SJCRH30 (cell line): ENCODE data around the gene ARHGAP23. TPM values are rescaled to one million over a fixed set of nuclear protein-coding genes. Genes with fewer than 3 reads are reported as not detected.
"Not testable (repeated sequence)": the region's sequence is repeated elsewhere in the genome, so short reads cannot be mapped to it uniquely, and the experiment has no call there.

Source experiments
- DNase-seq, 2 experiments: peaks; one replicate each; pipeline ENCODE4 v3.0.0-alpha.2; 2015 to 2020
- H3K27ac ChIP-seq: fragments of 250-450 bp; sonication (Bioruptor Pico); 2 replicates; pipeline ENCODE4 v1.5.1; 2020; ENCODE audit warnings: mild to moderate bottlenecking, moderate library complexity
- H3K27me3 ChIP-seq: fragments of 250-450 bp; sonication (Bioruptor Pico); 2 replicates; pipeline ENCODE4 v1.5.1; 2020; ENCODE audit warnings: mild to moderate bottlenecking, moderate library complexity
- H3K36me3 ChIP-seq: fragments of 250-450 bp; sonication (Bioruptor Pico); 2 replicates; pipeline ENCODE4 v1.5.1; 2020; ENCODE audit warnings: mild to moderate bottlenecking, moderate library complexity
- H3K4me1 ChIP-seq: fragments of 250-450 bp; sonication (Bioruptor Pico); 2 replicates; pipeline ENCODE4 v1.5.1; 2020; ENCODE audit warnings: mild to moderate bottlenecking, moderate library complexity
- H3K4me3 ChIP-seq: fragments of 250-450 bp; sonication (Bioruptor Pico); 2 replicates; pipeline ENCODE4 v1.5.1; 2020; ENCODE audit warnings: mild to moderate bottlenecking, moderate library complexity
- H3K9me3 ChIP-seq: fragments of 250-450 bp; sonication (Bioruptor Pico); replicated peaks from 2 replicates; pipeline ENCODE4 v1.5.1; 2020; ENCODE audit warnings: mild to moderate bottlenecking, moderate library complexity
- total RNA-seq: library from RNA; depleted of rRNA; stranded (reverse); fragments of >200 nt; shearing (Covaris generic); gene quantifications from 2 replicates; pipeline ENCODE4 v1.2.3, GENCODE V29; 2014

Gene ARHGAP23
- total RNA-seq, 1 experiment from 2014 or later, result 35.7 TPM

DNA sequence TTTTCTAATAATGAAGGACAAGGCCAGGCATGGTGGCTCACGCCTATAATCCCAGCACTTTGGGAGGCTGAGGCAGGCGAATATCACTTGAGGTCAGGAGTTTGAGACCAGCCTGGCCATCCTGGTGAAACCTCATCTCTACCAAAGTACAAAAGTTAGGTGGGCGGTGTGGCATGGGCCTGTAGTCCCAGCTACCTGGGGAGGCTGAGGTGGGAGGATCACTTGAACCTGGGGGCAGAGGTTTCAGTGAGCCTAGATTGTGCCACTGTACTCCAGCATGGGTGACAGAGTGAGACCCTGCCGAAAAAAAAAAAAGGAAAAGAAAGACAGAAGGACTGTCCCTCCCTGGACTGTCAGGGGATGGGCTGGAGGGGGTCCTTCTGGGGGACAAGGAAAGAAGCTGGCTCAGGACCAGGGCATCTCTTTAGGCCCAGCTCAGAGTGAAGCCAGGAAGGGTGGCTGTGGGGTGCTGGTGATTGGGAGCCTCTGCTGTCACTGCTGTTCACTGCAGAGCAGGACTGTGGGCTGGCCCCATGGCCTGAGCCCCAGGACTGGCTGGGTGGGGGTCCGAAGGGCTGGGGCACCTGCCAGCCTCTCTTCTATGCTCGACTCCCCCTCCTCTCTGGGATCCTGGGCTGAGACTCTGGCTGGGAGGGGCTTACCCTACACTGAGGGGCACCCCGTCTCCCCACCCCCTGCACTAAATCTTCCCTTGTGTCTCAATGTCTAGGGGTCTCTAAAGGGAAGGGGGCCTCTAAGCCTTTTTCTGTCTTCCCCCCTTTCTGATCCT is 909 bp upstream of the ARHGAP23 start:
- Histone ChIP-seq H3K4me1 (peaks cover 6% of the 10 kb centered on the region), H3K27ac (no peak overlapping the region)

DNA sequence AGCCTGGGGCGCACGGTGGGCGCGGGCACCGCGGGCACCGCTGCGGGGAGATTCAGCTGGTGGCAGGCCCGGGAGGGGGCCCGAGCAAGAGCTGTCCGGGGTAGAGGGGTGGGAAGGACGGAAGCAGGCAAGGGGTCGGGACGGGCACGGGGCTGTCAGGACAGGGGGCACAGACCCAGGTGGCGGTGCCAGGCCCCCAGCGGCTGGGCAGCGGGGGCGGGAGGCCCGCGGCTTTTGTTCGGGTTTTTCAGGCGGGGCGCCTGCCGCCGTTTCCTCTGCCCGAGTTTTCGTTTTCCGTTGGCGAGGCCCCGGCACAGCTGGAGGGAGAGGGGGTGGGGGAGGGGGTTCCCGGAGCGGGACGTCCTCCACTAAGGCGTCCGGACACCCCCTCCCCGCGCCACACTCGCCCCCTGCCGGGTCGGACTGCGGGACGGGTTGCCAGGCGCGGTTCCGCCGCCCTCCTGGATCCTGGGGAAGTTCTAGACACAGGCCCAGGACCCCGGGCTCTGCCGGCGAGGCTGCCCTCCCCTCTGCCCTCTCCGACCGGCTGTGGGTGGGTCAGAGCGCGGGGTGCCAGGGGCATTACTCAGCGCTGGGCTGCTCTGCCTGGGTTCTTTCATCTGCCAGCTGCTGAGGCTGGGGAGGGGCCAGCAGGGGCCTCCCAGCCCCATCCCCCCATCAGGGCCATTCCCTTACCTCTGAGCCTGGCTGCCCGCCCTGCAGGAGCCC is 543 bp downstream of the ARHGAP23 start:
- Histone ChIP-seq H3K4me3 (peak overlapping the region; percentile 48), H3K4me1 (no peaks in the 10 kb centered on the region), H3K27me3 (no peaks in the 10 kb centered on the region; the same call in 1 of the 2 replicates), H3K9me3 (no peaks in the 10 kb centered on the region), H3K36me3 (no peaks in the 10 kb centered on the region), H3K27ac (no peak overlapping the region)
- DNase-seq, result no peak

More for the DNA sequence above, 909 bp upstream of the ARHGAP23 start:
- H3K36me3 ChIP-seq, result no peaks in the 10 kb centered on the region
- DNase-seq, result no peak
- H3K27me3 ChIP-seq, result no peaks in the 10 kb centered on the region; the same call in 1 of the 2 replicates
- H3K4me3 ChIP-seq, result peak overlapping the region; percentile 35; the same call in 1 of the 2 replicates
- H3K9me3 ChIP-seq, result no peaks in the 10 kb centered on the region

DNA sequence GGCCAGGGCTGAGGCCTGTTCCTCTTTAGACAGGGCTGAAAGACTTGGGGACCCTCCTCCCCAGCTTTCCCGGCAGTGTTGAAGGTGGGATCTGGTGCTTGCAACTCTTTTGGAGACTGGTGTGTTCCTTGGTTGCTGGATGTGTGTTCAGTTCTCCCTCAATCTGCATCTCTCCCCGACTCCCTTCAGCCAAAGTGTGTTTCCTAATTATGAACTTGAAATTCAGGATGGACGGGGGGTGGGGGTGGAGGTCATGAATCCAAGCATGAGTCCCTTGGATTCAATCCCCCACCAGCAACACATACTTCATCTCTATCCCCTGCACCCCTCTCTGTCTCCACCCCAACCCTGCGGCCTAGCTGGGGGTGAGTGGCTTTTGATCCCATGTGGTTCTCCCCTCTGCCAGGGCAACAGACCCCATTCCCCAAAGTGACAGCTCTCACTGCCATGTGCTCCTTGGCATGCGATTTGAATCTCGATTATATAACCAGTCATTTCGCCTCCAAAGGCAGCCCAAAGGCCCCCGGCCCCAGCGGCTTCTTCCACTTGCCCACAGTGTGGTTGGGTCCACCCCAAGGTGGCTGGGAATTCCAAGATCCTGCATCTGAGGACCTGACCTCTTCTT is 1.3 kb downstream of the ARHGAP23 start:
- H3K36me3 ChIP-seq, result no peaks in the 10 kb centered on the region
- no peaks in the 10 kb centered on the region; the same call in 1 of the 2 replicates for H3K27me3 ChIP-seq
- no peaks in the 10 kb centered on the region for H3K9me3 ChIP-seq
- H3K27ac ChIP-seq, result no peak overlapping the region
- H3K4me1 ChIP-seq, result no peaks in the 10 kb centered on the region
- no peak overlapping the region for H3K4me3 ChIP-seq
- no peak for DNase-seq

DNA sequence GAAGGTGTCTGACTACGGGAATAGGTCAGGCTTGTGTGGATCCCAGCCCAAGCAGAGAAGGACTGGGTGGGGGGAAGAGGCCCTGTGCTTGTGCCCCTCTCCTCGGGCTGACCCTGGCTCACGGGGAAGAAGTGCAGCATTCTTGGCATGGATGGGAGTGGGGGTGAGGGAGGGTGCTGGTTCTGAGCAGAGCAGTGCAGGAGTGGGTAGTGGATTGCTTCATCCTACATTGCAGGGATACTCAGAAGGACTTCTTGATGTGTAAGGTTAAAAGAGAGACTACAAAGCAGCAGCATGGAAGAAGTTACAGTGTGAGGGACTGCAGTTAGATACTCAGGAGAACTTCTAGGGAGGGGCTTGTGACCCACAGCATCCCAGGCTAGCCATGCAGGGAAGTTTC is 2.1 kb downstream of the ARHGAP23 start:
- H3K4me3 ChIP-seq, result no peak overlapping the region
- no peak overlapping the region for H3K27ac ChIP-seq
- H3K4me1 ChIP-seq, result no peaks in the 10 kb centered on the region
- H3K9me3 ChIP-seq, result no peaks in the 10 kb centered on the region
- DNase-seq, result no peak
- no peaks in the 10 kb centered on the region for H3K36me3 ChIP-seq
- no peaks in the 10 kb centered on the region; the same call in 1 of the 2 replicates for H3K27me3 ChIP-seq

DNA sequence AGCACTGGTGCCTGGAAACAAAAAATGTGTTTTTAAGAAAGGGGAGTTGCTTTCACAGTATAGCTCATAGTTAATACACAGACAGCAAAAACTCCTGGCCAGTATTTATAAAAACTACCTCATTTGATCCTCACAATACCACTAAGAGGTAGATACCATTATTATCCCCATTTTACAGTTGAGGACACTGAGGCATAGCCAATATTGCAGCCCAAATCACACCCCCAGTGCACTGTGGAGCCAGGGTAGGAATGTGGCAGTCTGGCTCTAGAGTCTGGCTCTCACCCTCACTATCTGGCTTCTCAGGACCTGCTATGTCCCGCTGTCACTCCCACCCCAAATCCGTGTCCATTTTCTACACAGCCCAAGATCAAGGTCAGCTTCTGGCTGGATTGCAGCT is 2.6 kb downstream of the ARHGAP23 start:
- Histone ChIP-seq H3K27ac (no peak overlapping the region), H3K4me1 (no peaks in the 10 kb centered on the region), H3K36me3 (no peaks in the 10 kb centered on the region), H3K9me3 (no peaks in the 10 kb centered on the region), H3K27me3 (no peaks in the 10 kb centered on the region; the same call in 1 of the 2 replicates), H3K4me3 (no peak overlapping the region)
- DNase-seq, result no peak

DNA sequence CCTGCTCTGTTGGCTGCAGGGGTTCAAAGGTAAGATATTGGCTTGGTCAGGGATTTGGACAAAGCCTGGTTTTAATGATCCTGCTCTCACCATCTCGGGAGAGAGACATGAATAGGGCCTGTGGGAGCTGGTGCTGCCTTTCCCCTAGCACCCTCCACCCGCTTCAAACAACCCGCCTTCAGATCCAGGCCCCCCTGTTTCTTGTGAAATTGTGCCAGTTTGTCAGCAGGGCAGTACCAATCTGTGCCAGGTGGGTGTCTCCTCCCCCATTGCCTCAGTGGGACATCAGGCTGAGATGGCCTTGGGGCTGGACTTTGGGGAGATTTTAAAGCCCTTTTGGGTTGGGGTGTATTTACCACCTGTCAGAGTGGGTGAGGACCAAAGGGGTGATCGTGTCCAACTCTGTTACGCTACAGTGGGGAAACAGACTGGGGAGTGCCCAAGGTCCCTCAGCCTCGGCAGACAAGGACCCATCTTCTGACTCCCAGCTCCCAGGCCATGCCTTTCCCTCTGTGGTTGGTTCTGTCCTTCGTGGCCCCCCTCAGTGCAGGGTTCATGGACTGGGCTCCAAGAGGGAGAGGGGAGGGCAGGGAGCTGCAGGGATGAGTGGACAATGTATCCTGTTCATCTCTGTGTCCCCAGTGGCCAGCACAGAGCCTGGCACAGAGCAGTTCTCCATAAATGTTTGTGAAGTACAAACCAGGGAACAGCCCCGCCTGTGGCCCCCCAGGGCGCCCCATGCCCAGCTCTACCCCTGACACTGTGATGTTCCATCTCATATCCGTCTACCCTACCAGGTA is 3.3 kb downstream of the ARHGAP23 start:
- no peaks in the 10 kb centered on the region for H3K36me3 ChIP-seq
- H3K4me3 ChIP-seq, result no peak overlapping the region
- no peak for DNase-seq
- H3K27ac ChIP-seq, result no peak overlapping the region
- no peaks in the 10 kb centered on the region; the same call in 1 of the 2 replicates for H3K27me3 ChIP-seq
- no peaks in the 10 kb centered on the region for H3K4me1 ChIP-seq
- H3K9me3 ChIP-seq, result no peaks in the 10 kb centered on the region

DNA sequence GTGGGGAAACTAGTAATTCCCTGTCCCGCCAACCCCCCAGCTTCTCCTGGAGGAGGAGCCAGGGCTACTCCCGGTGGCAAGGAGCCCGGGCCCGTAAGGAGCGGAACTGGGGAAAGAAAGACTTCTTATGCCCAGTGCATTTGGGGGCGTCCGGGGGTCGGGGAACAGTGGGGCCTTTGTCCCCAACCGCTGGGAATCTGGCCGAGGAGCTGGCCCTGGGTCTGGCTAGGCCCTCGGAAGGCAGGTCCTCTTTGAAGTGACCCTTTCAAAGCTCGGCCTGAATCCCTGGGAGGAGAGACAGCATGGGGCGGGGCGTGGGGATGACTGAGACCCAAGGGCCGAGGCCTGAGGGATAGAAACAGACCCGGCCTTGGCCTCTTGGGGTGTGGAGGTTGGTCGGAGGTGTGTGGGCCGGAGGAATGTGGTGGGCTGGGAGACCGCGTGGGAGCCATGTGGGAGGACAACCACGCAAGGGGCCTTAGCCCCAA is 6.0 kb downstream of the ARHGAP23 start:
- no peaks in the 10 kb centered on the region for H3K9me3 ChIP-seq
- DNase-seq, result no peak

DNA sequence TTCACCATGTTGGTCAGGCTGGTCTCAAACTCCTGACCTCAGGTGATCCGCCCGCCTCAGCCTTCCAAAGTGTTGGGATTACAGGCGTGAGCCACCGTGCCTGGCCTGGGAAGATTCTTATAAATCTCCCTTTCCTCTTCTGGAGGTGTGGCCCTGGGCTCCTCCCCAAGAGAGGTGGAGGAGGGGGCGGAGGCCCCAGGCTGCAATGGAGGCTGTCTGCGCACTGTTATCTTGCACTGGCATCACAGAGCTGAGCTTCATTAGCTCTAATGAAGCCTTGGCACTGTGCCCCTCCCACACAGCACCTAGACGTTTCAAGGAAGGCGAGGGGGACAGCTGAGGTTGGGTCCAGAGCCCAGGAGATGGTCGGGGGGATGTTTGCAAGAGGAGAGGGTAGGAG is 7.5 kb downstream of the ARHGAP23 start:
- DNase-seq, result no peak
- no peak overlapping the region for H3K27ac ChIP-seq

More for the DNA sequence above, 6.0 kb downstream of the ARHGAP23 start:
- Histone ChIP-seq H3K27ac (no peak overlapping the region), H3K36me3 (no peaks in the 10 kb centered on the region), H3K27me3 (no peaks in the 10 kb centered on the region; the same call in 1 of the 2 replicates), H3K4me3 (no peak overlapping the region), H3K4me1 (no peaks in the 10 kb centered on the region)

DNA sequence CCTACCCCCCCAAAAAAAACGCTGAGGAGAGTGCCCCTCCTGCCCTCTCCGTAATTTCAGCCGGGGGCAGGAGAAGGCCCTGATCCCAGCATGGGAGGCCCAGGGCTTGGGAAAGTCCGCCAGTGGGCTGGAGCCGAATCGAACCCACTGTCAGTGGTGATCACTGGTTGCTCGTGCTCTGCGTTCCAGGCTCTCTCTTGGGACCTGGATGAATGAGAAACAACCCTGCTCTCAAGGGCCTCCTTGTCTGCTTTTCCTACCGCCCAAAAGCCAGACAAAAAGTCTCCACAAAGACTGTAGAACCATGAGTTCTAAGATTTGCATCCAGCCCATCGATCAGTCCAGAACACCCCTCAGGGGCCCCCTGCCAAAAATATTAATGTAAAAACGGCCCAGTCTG is 8.1 kb downstream of the ARHGAP23 start:
- no peak for DNase-seq
- Histone ChIP-seq H3K4me3 (no peak overlapping the region), H3K27me3 (no peaks in the 10 kb centered on the region; the same call in 1 of the 2 replicates), H3K36me3 (no peaks in the 10 kb centered on the region), H3K9me3 (no peaks in the 10 kb centered on the region), H3K27ac (no peak overlapping the region), H3K4me1 (no peaks in the 10 kb centered on the region)

More for the DNA sequence above, 7.5 kb downstream of the ARHGAP23 start:
- no peak overlapping the region for H3K4me3 ChIP-seq
- no peaks in the 10 kb centered on the region for H3K9me3 ChIP-seq
- H3K36me3 ChIP-seq, result no peaks in the 10 kb centered on the region
- no peaks in the 10 kb centered on the region; the same call in 1 of the 2 replicates for H3K27me3 ChIP-seq
- no peaks in the 10 kb centered on the region for H3K4me1 ChIP-seq

DNA sequence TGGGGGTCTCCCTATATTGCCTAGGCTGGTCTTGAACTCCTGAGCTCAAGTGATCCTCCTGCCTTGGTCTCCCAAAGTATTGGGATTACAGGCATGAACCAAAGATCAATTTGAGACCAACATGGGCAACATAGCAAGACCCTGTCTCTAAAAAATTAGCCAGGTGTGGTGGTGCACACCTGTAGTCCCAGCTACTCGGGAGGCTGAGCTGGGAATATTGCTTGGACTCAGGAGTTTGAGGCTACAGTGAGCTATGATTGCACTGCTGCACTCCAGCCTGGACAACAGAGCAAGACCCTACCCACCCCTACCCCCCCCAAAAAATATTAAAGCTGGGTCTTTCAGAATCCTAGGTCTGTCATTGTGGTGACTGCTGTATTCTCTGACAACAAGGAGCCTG is 9.0 kb downstream of the ARHGAP23 start:
- not testable (repeated sequence) for H3K27me3 ChIP-seq, H3K4me1 ChIP-seq, H3K36me3 ChIP-seq, H3K27ac ChIP-seq, H3K9me3 ChIP-seq, DNase-seq, H3K4me3 ChIP-seq

DNA sequence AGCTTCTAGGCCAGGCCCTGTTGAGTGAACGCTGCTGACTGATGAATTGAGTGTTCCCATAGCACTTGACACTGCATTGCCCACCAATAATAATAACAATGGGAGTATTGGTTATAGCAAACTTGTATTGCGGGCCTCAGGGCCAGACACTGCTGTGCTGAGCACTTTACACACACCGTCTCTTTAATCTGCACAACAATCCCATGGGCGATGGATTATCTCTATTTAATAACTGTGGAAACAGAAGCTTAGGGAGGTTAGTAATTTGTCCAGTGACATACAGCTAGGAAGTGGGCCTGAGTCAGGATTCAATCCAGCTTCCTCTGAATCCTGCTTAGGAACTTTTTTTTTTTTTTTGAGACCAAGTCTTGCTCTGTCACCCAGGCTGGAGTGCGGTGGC is 11.2 kb downstream of the ARHGAP23 start:
- Histone ChIP-seq H3K9me3 (no peaks in the 10 kb centered on the region), H3K27ac (no peak overlapping the region), H3K36me3 (no peaks in the 10 kb centered on the region), H3K4me3 (no peak overlapping the region), H3K4me1 (peaks cover 4% of the 10 kb centered on the region), H3K27me3 (no peaks in the 10 kb centered on the region; the same call in 1 of the 2 replicates)
- DNase-seq, result no peak

DNA sequence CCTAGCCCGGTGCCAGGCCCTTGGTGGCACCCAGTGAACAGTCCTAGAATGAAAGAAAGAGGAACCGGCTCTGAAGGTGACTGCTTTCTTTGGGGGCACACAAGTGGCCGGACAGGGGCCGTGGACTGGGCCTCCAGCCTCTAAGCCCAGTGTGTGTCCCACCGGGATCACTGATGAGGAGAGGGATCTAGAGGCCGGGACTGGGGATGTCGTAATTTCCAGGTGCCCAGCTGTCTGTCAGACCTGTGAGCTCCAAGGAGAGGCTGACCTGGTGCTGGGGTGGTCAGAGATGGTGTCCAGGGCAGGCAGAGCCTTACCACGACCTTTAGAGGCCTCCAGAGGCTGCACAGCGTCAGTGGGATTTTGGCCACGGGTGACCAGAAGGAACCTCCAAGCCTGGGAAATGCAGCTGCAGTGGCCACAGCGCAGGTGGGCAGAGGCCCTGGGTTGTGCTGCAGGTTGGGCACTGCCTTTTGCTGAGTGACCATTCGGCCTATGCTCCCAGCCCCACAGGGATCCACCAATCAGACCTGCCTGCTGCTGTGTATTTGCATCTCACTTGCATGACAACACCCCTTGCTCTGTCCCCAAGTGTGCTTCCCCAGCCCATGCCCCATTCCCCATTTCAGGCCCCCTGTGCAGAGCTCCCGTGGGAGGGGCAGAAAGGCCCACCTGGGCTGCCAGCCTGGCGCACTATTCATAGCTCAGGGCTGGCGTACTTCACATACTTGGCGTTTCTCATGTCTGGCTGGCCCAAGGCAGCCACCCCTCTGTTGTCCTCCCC is 12.5 kb downstream of the ARHGAP23 start:
- no peaks in the 10 kb centered on the region for H3K36me3 ChIP-seq
- no peaks in the 10 kb centered on the region; the same call in 1 of the 2 replicates for H3K27me3 ChIP-seq
- no peak overlapping the region for H3K4me3 ChIP-seq
- DNase-seq, result no peak
- peaks cover 4% of the 10 kb centered on the region for H3K4me1 ChIP-seq
- H3K27ac ChIP-seq, result no peak overlapping the region
- no peaks in the 10 kb centered on the region for H3K9me3 ChIP-seq

DNA sequence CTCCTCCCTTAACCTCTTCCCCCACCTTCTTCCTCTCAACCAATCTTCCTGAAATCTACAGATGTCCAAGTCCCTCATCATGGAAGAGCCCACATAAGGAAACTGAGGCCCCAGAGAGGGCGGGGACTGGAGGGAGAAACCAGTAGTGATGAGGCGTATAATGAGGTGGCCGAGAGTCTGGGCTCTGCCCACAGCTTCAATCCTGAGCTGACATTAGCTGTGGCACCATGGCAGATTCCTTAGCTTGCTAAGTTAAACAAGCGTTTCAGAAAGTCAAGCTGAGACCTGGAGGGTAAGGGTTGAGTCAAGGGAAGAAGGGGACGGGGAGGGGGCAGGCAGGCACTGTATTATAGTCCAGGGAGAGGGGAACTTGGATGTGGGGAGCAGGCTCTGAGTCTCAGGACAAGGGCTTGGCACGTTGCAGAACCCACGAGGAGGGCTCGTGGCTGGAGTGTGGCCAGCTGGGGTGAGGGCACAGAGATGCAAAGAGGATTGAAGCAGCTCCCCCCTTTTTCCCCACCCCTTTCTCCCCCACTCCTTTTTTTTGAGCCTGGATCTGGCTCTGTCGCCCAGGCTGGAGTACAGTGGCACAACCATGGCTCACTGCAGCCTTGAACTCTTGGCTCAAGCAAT is 13.3 kb downstream of the ARHGAP23 start:
- Histone ChIP-seq H3K9me3 (no peaks in the 10 kb centered on the region), H3K27me3 (no peaks in the 10 kb centered on the region), H3K4me1 (peaks cover 4% of the 10 kb centered on the region), H3K4me3 (no peak overlapping the region), H3K27ac (no peak overlapping the region), H3K36me3 (no peaks in the 10 kb centered on the region)
- no peak for DNase-seq
